IMR-90 (cell line): Measurements from ENCODE around the gene HOXA5. TPM values are rescaled to one million over a fixed set of nuclear protein-coding genes. Genes with fewer than 3 reads are reported as not detected.
A peak's percentile ranks its signal among the peaks of the same experiment; 100 is the strongest.

Source experiments
- ATAC-seq: fragments of 200-7000 bp; cut with Tn5 transposase; 2 replicates; pipeline ENCODE4 v1.9.1; 2020; ENCODE audit warnings: low read depth, mild to moderate bottlenecking, moderate library complexity
- BruUV-seq: library from RNA; stranded (reverse); fragments of 400-500 nt; replicated peaks from 2 replicates; lab custom pipeline; 2021; lab: Mats Ljungman, UMichigan
- CTCF ChIA-PET: fragments of 300-600 bp; formaldehyde crosslinking; extraction: SDS; loops from one replicate; lab custom pipeline; 2021; ENCODE audit warnings: antibody characterized with exemption; lab: Yijun Ruan, JAX
- POLR2A ChIA-PET: fragments of 300-600 bp; sonication (Branson Sonifier 250); formaldehyde crosslinking; loops from one replicate; lab custom pipeline; 2022; ENCODE audit warnings: antibody characterized with exemption; ENCODE audit not compliant: unreplicated experiment; lab: Charles Lee
- DNase-seq: peaks from one replicate; pipeline ENCODE4 v3.0.0; 2013
- H2AFZ ChIP-seq: replicated peaks from 2 replicates; pipeline ENCODE3; 2013; ENCODE audit warnings: low read length, mild to moderate bottlenecking; ENCODE audit not compliant: poor library complexity
- H2AK5ac ChIP-seq: 2 replicates; pipeline ENCODE4 v1.6.1; 2013; ENCODE audit warnings: low read depth, low read length, inconsistent platforms
- H2AK9ac ChIP-seq: replicated peaks from 2 replicates; pipeline ENCODE3; 2013; ENCODE audit warnings: mild to moderate bottlenecking, low read depth, low read length, moderate library complexity; ENCODE audit not compliant: poor library complexity
- H2BK120ac ChIP-seq: 2 replicates; pipeline ENCODE4 v1.6.1; 2013; ENCODE audit warnings: low read depth, low read length, inconsistent platforms
- H2BK15ac ChIP-seq: 3 replicates; pipeline ENCODE4 v1.6.1; 2013; ENCODE audit warnings: low read depth, low read length, inconsistent platforms
- H2BK20ac ChIP-seq: 2 replicates; pipeline ENCODE4 v1.6.1; 2013; ENCODE audit warnings: low read depth, mild to moderate bottlenecking, inconsistent platforms, low read length, moderate library complexity
- H2BK5ac ChIP-seq: 2 replicates; pipeline ENCODE4 v1.6.1; 2013; ENCODE audit warnings: mild to moderate bottlenecking, low read depth, low read length, inconsistent platforms; ENCODE audit not compliant: poor library complexity, severe bottlenecking
- H3K14ac ChIP-seq: replicated peaks from 2 replicates; pipeline ENCODE4 v1.6.1; 2013; ENCODE audit warnings: low read depth, low read length, inconsistent platforms
- H3K18ac ChIP-seq: 2 replicates; pipeline ENCODE4 v1.6.1; 2013; ENCODE audit warnings: low read depth, low read length, control low read depth
- H3K23ac ChIP-seq: 2 replicates; pipeline ENCODE4 v1.6.1; 2013; ENCODE audit warnings: low read depth, low read length, inconsistent platforms
- H3K27ac ChIP-seq: 2 replicates; pipeline ENCODE4 v1.5.1; 2013; ENCODE audit warnings: mild to moderate bottlenecking, control low read depth, low read length; ENCODE audit not compliant: insufficient read depth
- H3K27me3 ChIP-seq: 2 replicates; pipeline ENCODE4 v1.6.1; 2013; ENCODE audit warnings: low read length; ENCODE audit not compliant: control insufficient read depth, insufficient read depth
- H3K36me3 ChIP-seq: 2 replicates; pipeline ENCODE4 v1.6.1; 2013; ENCODE audit warnings: low read length, mixed read lengths; ENCODE audit not compliant: control insufficient read depth, insufficient read depth
- H3K4ac ChIP-seq: 2 replicates; pipeline ENCODE4 v1.6.1; 2013; ENCODE audit warnings: low read depth, low read length, inconsistent platforms
- H3K4me1 ChIP-seq: 2 replicates; pipeline ENCODE4 v1.6.1; 2013; ENCODE audit warnings: low read length, mixed read lengths; ENCODE audit not compliant: control insufficient read depth, insufficient read depth
- H3K4me2 ChIP-seq: 2 replicates; pipeline ENCODE4 v1.6.1; 2013; ENCODE audit warnings: low read depth, mild to moderate bottlenecking, control low read depth, low read length, moderate library complexity
- H3K4me3 ChIP-seq: 2 replicates; pipeline ENCODE4 v1.5.1; 2013; ENCODE audit warnings: low read depth, mild to moderate bottlenecking, control low read depth, low read length, moderate library complexity; ENCODE audit not compliant: insufficient read depth
- H3K56ac ChIP-seq: 2 replicates; pipeline ENCODE4 v1.6.1; 2013; ENCODE audit warnings: low read length, inconsistent platforms; ENCODE audit not compliant: insufficient read depth; ENCODE audit errors: extremely low read depth
- H3K79me1 ChIP-seq, 2 experiments: 2 replicates each; pipeline ENCODE4 v1.6.1; 2013; ENCODE audit warnings: low read length in 2 of 2, inconsistent platforms in 1 of 2, low read depth in 1 of 2
- H3K9ac ChIP-seq: 2 replicates; pipeline ENCODE4 v1.6.1; 2013; ENCODE audit warnings: low read depth, low read length, control low read depth
- H3K9me1 ChIP-seq: 2 replicates; pipeline ENCODE4 v1.6.1; 2013; ENCODE audit warnings: low read length, inconsistent platforms; ENCODE audit not compliant: insufficient read depth
- H3K9me3 ChIP-seq: 2 replicates; pipeline ENCODE4 v1.6.1; 2013; ENCODE audit warnings: low read length; ENCODE audit not compliant: control insufficient read depth, insufficient read depth
- H4K20me1 ChIP-seq: 2 replicates; pipeline ENCODE4 v1.6.1; 2013; ENCODE audit warnings: low read length, inconsistent platforms; ENCODE audit not compliant: insufficient read depth
- H4K5ac ChIP-seq: 2 replicates; pipeline ENCODE4 v1.6.1; 2013; ENCODE audit warnings: mild to moderate bottlenecking, low read depth, low read length, control low read depth
- H4K8ac ChIP-seq, 2 experiments: 2 replicates each; pipeline ENCODE4 v1.6.1; 2013; ENCODE audit warnings: low read depth in 2 of 2, low read length in 2 of 2, control low read depth in 1 of 2, inconsistent platforms in 1 of 2
- H4K91ac ChIP-seq: 2 replicates; pipeline ENCODE4 v1.6.1; 2013; ENCODE audit warnings: low read depth, low read length, inconsistent platforms; ENCODE audit not compliant: insufficient read depth
- MAZ ChIP-seq: IDR thresholded peaks from 2 replicates; pipeline ENCODE4 v1.6.1; 2012; ENCODE audit warnings: low read depth, mild to moderate bottlenecking, low read length, improper control_type of control experiment, moderate library complexity, borderline replicate concordance
- MXI1 ChIP-seq: IDR thresholded peaks from 2 replicates; pipeline ENCODE4 v1.6.1; 2012; ENCODE audit warnings: low read depth, mild to moderate bottlenecking, low read length, moderate library complexity, borderline replicate concordance
- SMC3 ChIP-seq: fragments of 150-350 bp; IDR thresholded peaks from 2 replicates; pipeline ENCODE4 v1.6.1; 2016; ENCODE audit warnings: low read depth, mild to moderate bottlenecking, antibody characterized with exemption, low read length, moderate library complexity
- WGBS, 2 experiments: methylation state at CpG; one replicate each; pipeline versions ENCODE4 v1.1.5 to v1.1.7; 2013; ENCODE audit warnings: missing lambda C conversion rate in 2 of 2; ENCODE audit not compliant: insufficient read length in 1 of 2; ENCODE audit errors: extremely low coverage in 2 of 2; 5-methylcytosine and 5-hydroxymethylcytosine counted together
- dilution Hi-C: fragments of 300-500 bp; cut with HindIII; formaldehyde crosslinking; loops from one replicate; pipeline ENCODE4 v1.14.3; 2018; ENCODE audit warnings: low sequenced_read_pairs; ENCODE audit not compliant: unreplicated experiment
- in situ Hi-C: fragments of 300-500 bp; cut with MboI; formaldehyde crosslinking; loops from 3 replicates; pipeline ENCODE4 v1.14.3; 2019; ENCODE audit warnings: low sequenced_read_pairs, inconsistent platforms, mixed read lengths
- intact Hi-C: fragments of 100-400 bp; cut with micrococcal nuclease; formaldehyde crosslinking; loops from 2 replicates; pipeline ENCODE4 v1.10.0; 2022
- polyA plus RNA-seq, 3 experiments: library from polyadenylated mRNA; depleted of rRNA; stranded (reverse); fragments of >200 nt; gene quantifications; 2 replicates each; pipeline ENCODE4 v1.2.3, GENCODE V29; 2012; ENCODE audit warnings: low replicate concordance in 1 of 3
- total RNA-seq: library from RNA; depleted of rRNA; stranded (reverse); fragments of >200 nt; gene quantifications from 2 replicates; pipeline ENCODE4 v1.2.3, GENCODE V29; 2012

Gene HOXA5
- total and polyA plus RNA-seq, 2 of the 4 experiments (the other 2 are of a cell fraction), result 19.9 to 29.4 TPM

DNA sequence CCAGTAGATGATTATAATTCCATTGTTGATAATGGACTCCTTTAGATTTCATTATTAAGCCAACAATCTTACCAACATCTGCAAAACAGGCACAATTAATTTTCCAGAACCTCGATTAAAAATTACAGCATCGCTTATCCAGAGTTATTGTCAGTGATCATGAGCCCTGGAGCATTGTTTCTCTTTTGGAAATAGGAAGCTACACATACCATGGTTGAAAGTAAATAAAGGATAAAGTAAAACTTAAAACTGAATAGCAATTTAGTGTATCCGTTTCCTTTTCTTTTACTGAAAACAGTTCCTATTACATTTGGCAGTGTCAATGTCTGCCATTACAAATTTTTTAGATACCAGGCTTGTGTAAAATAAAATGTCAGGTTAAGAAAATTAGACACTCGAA lies 31.1 kb downstream of the HOXA5 start:
- H2AK9ac ChIP-seq, result no peak overlapping the region
- no peak overlapping the region for H3K18ac ChIP-seq
- peak overlapping the region in 1 of 2 experiments; percentile 2; a peak in 1 of 4 replicates for H4K8ac ChIP-seq
- H3K23ac ChIP-seq, result peak overlapping the region; percentile 6; the same call in 1 of the 2 replicates
- peak overlapping the region; percentile 92 for H2BK5ac ChIP-seq
- no peak overlapping the region for H2AFZ ChIP-seq
- peaks cover 17% of the 10 kb centered on the region; the same call in 1 of the 2 replicates for H3K36me3 ChIP-seq
- WGBS, 2 experiments, result no CpG with 5 or more reads among the region's 4 CpGs
- peak overlapping the region; percentile 95; the same call in 1 of the 2 replicates for H3K9ac ChIP-seq
- peaks cover 13% of the 10 kb centered on the region; the same call in 1 of the 2 replicates for H3K9me1 ChIP-seq
- H3K4ac ChIP-seq, result no peak overlapping the region
- TF ChIP-seq SMC3 (no peak), MAZ (no peak), MXI1 (no peak)
- no peak overlapping the region for H2BK15ac ChIP-seq
- POLR2A ChIA-PET, result no interaction called here
- peak overlapping the region; percentile 98 for H3K4me2 ChIP-seq
- ATAC-seq (no peak), DNase-seq (peak; percentile 25)
- H3K27me3 ChIP-seq, result no peaks in the 10 kb centered on the region
- peaks cover 16% of the 10 kb centered on the region for H4K20me1 ChIP-seq
- H3K79me1 ChIP-seq, result peaks cover 0 to 34% of the 10 kb centered on the region in 2 experiments; a peak in 2 of 4 replicates
- intact Hi-C loops, result no loop called here
- H3K56ac ChIP-seq, result no peak overlapping the region
- CTCF ChIA-PET, result no interaction called here
- H3K9me3 ChIP-seq, result no peaks in the 10 kb centered on the region
- dilution Hi-C loops, result no loop called here
- peak overlapping the region; percentile 99; the same call in 1 of the 2 replicates for H3K27ac ChIP-seq
- no TSS peak for BruUV-seq
- H3K4me3 ChIP-seq, result peak overlapping the region; percentile 65
- peaks cover 27% of the 10 kb centered on the region for H3K4me1 ChIP-seq
- no peak overlapping the region for H4K5ac ChIP-seq
- H2BK20ac ChIP-seq, result no peak overlapping the region
- no peak overlapping the region for H4K91ac ChIP-seq
- H2BK120ac ChIP-seq, result no peak overlapping the region
- H2AK5ac ChIP-seq, result no peak overlapping the region
- no peak overlapping the region for H3K14ac ChIP-seq
- in situ Hi-C loops, result no loop called here
